ENCODE results near the gene LMX1B.

The LMX1B gene

DNA sequence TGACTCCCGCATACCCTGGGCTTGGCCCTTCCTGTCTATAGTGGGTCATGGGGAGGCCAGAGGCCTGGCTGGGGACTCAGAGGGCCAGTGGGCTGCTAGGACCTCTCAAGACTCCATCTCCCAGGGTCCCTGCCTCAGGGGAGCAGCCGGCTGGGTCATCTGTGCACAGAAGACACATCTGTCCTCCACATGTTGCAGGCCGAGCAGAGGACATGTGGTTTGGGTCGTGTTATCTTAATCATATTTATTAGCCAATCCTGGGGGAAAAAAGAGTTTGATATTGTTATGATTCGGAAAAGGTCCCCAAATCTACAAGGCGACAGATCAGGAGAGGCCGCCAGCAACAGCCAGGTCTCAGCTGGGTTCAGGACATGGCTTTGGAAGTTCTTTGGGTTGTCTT is 14.4 kb downstream of the LMX1B start:
- no peak overlapping the region for H3K4me3 Mint-ChIP-seq
- peaks cover 17 to 32% of the 10 kb centered on the region in 2 donors for H3K4me1 Mint-ChIP-seq
- ATAC-seq (replicated peaks): no peak
- H3K9me3 Mint-ChIP-seq: no peaks in the 10 kb centered on the region
- no peak for DNase-seq
- H3K36me3 Mint-ChIP-seq: peaks cover 3 to 6% of the 10 kb centered on the region in 2 donors
- no peak overlapping the region for H3K27ac Mint-ChIP-seq
- H3K27me3 Mint-ChIP-seq: peaks cover 68 to 87% of the 10 kb centered on the region in 2 donors

GRCh38 chr9:126628969-126629674 is 15.4 kb downstream of the LMX1B start:
- H3K4me3 Mint-ChIP-seq: no peak overlapping the region
- no peak for DNase-seq
- peaks cover 3 to 6% of the 10 kb centered on the region in 2 donors for H3K36me3 Mint-ChIP-seq
- no peak overlapping the region for H3K27ac Mint-ChIP-seq
- peaks cover 17 to 22% of the 10 kb centered on the region in 2 donors for H3K4me1 Mint-ChIP-seq
- peak; percentile 47 to 52 for ATAC-seq (replicated peaks)
- peaks cover 72 to 87% of the 10 kb centered on the region in 2 donors for H3K27me3 Mint-ChIP-seq
- H3K9me3 Mint-ChIP-seq: no peaks in the 10 kb centered on the region

DNA sequence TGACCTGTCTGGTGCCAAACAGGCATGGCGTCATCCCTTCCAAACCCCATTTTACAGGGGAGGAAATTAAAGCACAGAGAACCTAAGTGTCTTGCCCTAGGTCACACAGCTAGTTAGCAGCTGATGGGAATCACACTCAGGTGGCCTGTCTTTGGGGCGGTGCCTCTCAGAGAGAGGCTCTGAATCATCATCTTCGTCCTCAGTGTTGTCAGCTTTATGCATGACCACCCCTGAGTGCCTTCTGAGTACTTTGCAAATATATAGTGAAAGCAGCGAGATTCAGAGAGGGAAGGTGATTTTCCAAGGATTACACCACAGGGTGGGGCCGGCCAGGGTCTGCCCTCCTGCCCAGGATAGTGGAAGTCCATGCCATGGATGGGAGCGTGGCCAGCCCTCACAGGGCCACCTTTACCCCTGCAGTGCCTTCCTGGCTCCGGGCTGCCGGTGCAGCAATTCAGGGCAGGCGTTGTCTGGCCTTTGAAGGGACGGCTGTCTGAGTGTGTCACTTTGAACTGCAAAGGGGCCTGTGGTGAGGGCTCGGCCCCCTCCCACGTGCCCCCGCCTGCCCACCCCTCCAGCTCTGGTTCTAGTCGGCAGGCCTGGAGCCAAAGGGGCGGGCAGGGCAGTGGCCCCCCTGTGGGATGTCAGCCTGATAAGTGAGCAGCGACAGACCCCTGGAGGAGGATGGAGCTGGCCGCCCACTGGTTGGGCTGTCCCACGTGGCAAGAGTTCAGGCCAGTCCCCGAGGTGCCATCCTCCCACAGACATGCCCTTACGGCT is 16.9 kb downstream of the LMX1B start:
- H3K27me3 Mint-ChIP-seq: peaks cover 79 to 88% of the 10 kb centered on the region in 2 donors
- no peak overlapping the region for H3K4me3 Mint-ChIP-seq
- H3K36me3 Mint-ChIP-seq: peaks cover 3 to 6% of the 10 kb centered on the region in 2 donors
- no peak overlapping the region for H3K27ac Mint-ChIP-seq
- H3K9me3 Mint-ChIP-seq: no peaks in the 10 kb centered on the region
- DNase-seq (no peak), ATAC-seq (replicated peaks) (peak; percentile 55 to 70)
- H3K4me1 Mint-ChIP-seq: peaks cover 11 to 13% of the 10 kb centered on the region in 2 donors

GRCh38 chr9:126631254-126631653 is 17.5 kb downstream of the LMX1B start:
- H3K27me3 Mint-ChIP-seq: peaks cover 76 to 86% of the 10 kb centered on the region in 2 donors
- H3K9me3 Mint-ChIP-seq: no peaks in the 10 kb centered on the region
- DNase-seq (no peak), ATAC-seq (replicated peaks) (no peak)
- peaks cover 2 to 3% of the 10 kb centered on the region in 2 donors for H3K36me3 Mint-ChIP-seq
- peaks cover 5 to 9% of the 10 kb centered on the region in 2 donors for H3K4me1 Mint-ChIP-seq
- H3K27ac Mint-ChIP-seq: no peak overlapping the region
- H3K4me3 Mint-ChIP-seq: no peak overlapping the region

DNA sequence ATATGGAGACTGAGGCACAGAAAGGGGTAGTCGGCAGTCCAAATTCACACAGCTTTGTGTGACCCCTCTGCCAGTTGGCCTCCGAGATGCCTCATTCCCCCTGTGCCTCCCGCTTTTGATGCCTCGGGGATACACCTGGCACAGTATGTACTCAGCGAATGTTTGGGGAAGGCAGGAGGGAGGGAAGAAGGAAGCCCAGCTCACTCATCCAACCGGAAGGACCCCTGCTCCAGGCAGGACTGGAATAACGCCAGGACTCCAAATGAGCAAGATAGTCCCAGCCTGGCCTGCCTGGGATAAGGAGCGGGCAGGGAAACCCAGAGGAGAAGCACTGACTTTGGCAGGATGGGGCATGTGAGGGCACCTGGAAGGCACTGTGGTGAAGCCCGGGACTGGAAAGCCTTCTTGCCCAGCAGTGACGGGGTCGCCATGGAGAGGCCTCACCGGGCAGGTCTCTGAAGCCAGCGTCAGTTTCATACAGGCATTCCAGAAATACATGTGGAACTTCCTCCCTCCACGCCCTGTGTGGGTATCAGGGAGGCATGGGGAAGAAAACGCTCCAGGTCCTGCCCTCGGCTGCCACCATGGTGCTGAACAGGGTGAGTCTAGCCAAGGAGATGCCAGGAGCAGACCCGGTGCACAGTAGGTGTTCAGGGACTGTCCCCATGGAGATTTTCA is 20.3 kb downstream of the LMX1B start:
- Mint-ChIP-seq H3K4me3 (no peak overlapping the region), H3K27me3 (peaks cover 76 to 85% of the 10 kb centered on the region in 2 donors), H3K9me3 (no peaks in the 10 kb centered on the region), H3K4me1 (peaks cover 5 to 11% of the 10 kb centered on the region in 2 donors), H3K27ac (no peak overlapping the region), H3K36me3 (no peaks in the 10 kb centered on the region)
- DNase-seq (no peak), ATAC-seq (replicated peaks) (no peak)

DNA sequence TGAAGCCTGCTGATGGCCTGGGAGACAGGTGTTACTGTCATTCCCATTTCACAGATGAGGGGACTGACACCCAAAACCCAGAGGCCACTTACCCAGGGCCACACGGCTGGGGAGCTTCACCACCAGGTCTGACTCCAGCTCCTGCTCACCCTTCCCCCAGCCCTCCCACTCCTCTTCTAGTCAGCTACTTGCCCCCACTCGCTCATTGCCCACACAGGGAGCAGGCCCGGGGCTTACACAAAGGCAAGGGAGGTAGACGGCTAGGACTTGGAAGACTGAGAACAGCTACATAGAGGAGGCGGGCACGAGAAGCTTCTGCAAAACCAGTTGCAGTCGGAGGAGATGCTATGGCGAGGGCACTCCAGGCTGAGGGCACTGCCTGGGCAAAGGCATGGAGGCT is 21.3 kb downstream of the LMX1B start:
- peaks cover 5 to 11% of the 10 kb centered on the region in 2 donors for H3K4me1 Mint-ChIP-seq
- H3K36me3 Mint-ChIP-seq: no peaks in the 10 kb centered on the region
- H3K27ac Mint-ChIP-seq: no peak overlapping the region
- H3K9me3 Mint-ChIP-seq: no peaks in the 10 kb centered on the region
- no peak overlapping the region for H3K4me3 Mint-ChIP-seq
- H3K27me3 Mint-ChIP-seq: peaks cover 79 to 85% of the 10 kb centered on the region in 2 donors
- ATAC-seq (replicated peaks): no peak
- no peak for DNase-seq

GRCh38 chr9:126635661-126636439 is 22.1 kb downstream of the LMX1B start:
- H3K27ac Mint-ChIP-seq: no peak overlapping the region

GRCh38 chr9:126636983-126637798 is 23.5 kb downstream of the LMX1B start:
- no peaks in the 10 kb centered on the region for H3K9me3 Mint-ChIP-seq
- no peaks in the 10 kb centered on the region for H3K36me3 Mint-ChIP-seq
- peaks cover 5 to 6% of the 10 kb centered on the region in 2 donors for H3K4me1 Mint-ChIP-seq
- H3K27me3 Mint-ChIP-seq: peaks cover 84 to 95% of the 10 kb centered on the region in 2 donors
- no peak overlapping the region for H3K27ac Mint-ChIP-seq
- DNase-seq: no peak
- peak; percentile 22 to 23 for ATAC-seq (replicated peaks)
- H3K4me3 Mint-ChIP-seq: no peak overlapping the region

More at GRCh38 chr9:126635661-126636439, 22.1 kb downstream of the LMX1B start:
- peaks cover 80 to 87% of the 10 kb centered on the region in 2 donors for H3K27me3 Mint-ChIP-seq
- ATAC-seq (replicated peaks): no peak
- DNase-seq: no peak
- peaks cover 5 to 6% of the 10 kb centered on the region in 2 donors for H3K4me1 Mint-ChIP-seq
- H3K9me3 Mint-ChIP-seq: no peaks in the 10 kb centered on the region
- no peaks in the 10 kb centered on the region for H3K36me3 Mint-ChIP-seq
- no peak overlapping the region for H3K4me3 Mint-ChIP-seq

GRCh38 chr9:126638571-126639132 is 24.9 kb downstream of the LMX1B start:
- DNase-seq: no peak
- Mint-ChIP-seq H3K36me3 (no peaks in the 10 kb centered on the region), H3K4me1 (peaks cover 5 to 6% of the 10 kb centered on the region in 2 donors), H3K27ac (no peak overlapping the region), H3K4me3 (no peak overlapping the region), H3K9me3 (no peaks in the 10 kb centered on the region), H3K27me3 (peaks cover 76 to 95% of the 10 kb centered on the region in 2 donors)
- no peak for ATAC-seq (replicated peaks)

GRCh38 chr9:126639318-126640000 is 25.7 kb downstream of the LMX1B start:
- H3K36me3 Mint-ChIP-seq: no peaks in the 10 kb centered on the region
- H3K4me1 Mint-ChIP-seq: peaks cover 5 to 6% of the 10 kb centered on the region in 2 donors
- no peak for DNase-seq
- peaks cover 76 to 93% of the 10 kb centered on the region in 2 donors for H3K27me3 Mint-ChIP-seq
- no peaks in the 10 kb centered on the region for H3K9me3 Mint-ChIP-seq
- peak overlapping the region; percentile 54 for H3K27ac Mint-ChIP-seq
- ATAC-seq (replicated peaks): no peak
- no peak overlapping the region for H3K4me3 Mint-ChIP-seq

GRCh38 chr9:126641118-126641851 is 27.6 kb downstream of the LMX1B start:
- Mint-ChIP-seq H3K4me1 (peaks cover 5 to 6% of the 10 kb centered on the region in 2 donors), H3K4me3 (no peak overlapping the region), H3K27me3 (peaks cover 76 to 97% of the 10 kb centered on the region in 2 donors), H3K9me3 (no peaks in the 10 kb centered on the region), H3K36me3 (no peaks in the 10 kb centered on the region), H3K27ac (no peak overlapping the region)
- DNase-seq (no peak), ATAC-seq (replicated peaks) (no peak)

Measured in stimulated activated naive B cell treated with anti-CD40 and anti-IgM and Interleukin-4, amounts not matched to agents 10 μg/mL and 1 μg/mL and 100 μg/mL, for 72 hours (primary cell).